ENCODE results near the gene FPR1. TPM values are rescaled to one million over a fixed set of nuclear protein-coding genes. Genes with fewer than 3 reads are reported as not detected.

Gene FPR1
- total and polyA plus RNA-seq, 2 of the 13 experiments (the other 11 are each of a cell fraction or from before 2014, with no cell fraction given), result not detected

- TF ChIP-seq ZHX2 (IDR thresholded peaks at IDR 0.05; ENCODE audit: low read depth), result no peak
- no peak for TF ChIP-seq ZHX2 (CRISPR knock-in tag; IDR thresholded peaks at IDR 0.05; ENCODE audit: borderline replicate concordance)
- TF ChIP-seq THAP11 (CRISPR knock-in tag; IDR thresholded peaks at IDR 0.05), result no peak
- TF ChIP-seq ZNF367 (CRISPR knock-in tag; IDR thresholded peaks at IDR 0.05; ENCODE audit: borderline replicate concordance), result no peak
- TF ChIP-seq ZNF326 (CRISPR knock-in tag; IDR thresholded peaks at IDR 0.05; ENCODE audit: borderline replicate concordance), result no peak
Measured at GRCh38 chr19:51746731-51747130, 4.9 kb downstream of the FPR1 start (continued).

GRCh38 chr19:51743405-51743804 lies 8.3 kb downstream of the FPR1 start:
- no peak overlapping the region for H3K27ac ChIP-seq (ENCODE audit: extremely low read length, insufficient read depth, low read length)
- H3K4me2 ChIP-seq (ENCODE audit: low read depth, low read length), result no peak overlapping the region
- DNase-seq (ENCODE audit: low spot score) (no peak), FAIRE-seq (no peak), ATAC-seq (no peak)
- H3K4me3 ChIP-seq (replicated peaks in 1 of 3; ENCODE audit: insufficient read depth in 1 of 3, low read depth in 2 of 3, low read length in 3 of 3), result no peak overlapping the region
- H3K9me3 ChIP-seq (ENCODE audit: low read length), result no peaks in the 10 kb centered on the region
- ChIA-PET POLR2A (no interaction called here), CTCF (ENCODE audit: low intra/inter-chr PET ratio, low total read pairs) (no interaction called here)
- H2AFZ ChIP-seq (ENCODE audit: low read length), result no peak overlapping the region
- no peaks in the 10 kb centered on the region for H3K4me1 ChIP-seq (ENCODE audit: insufficient read depth, low read length)
- H4K20me1 ChIP-seq (ENCODE audit: insufficient read depth, low read length), result no peaks in the 10 kb centered on the region
- peaks cover 0 to 4% of the 10 kb centered on the region in 2 experiments; a peak in 1 of 5 replicates for H3K27me3 ChIP-seq (ENCODE audit: control insufficient read depth in 1 of 2, insufficient read depth in 2 of 2, low read length in 2 of 2)
- no peak overlapping the region for H3K9ac ChIP-seq (ENCODE audit: insufficient read depth, low read depth, low read length)
- 18% methylated on average over 3 of the region's 3 CpGs for WGBS (ENCODE audit: low lambda C conversion rate)
- in situ Hi-C loops (cut with HindIII; ENCODE audit: extremely low pct_ligation_motif_present, low pct_unique_long_range_greater_than_20kb), result no loop called here
- BruUV-seq (replicated peaks), result no TSS peak
- H3K79me2 ChIP-seq (ENCODE audit: insufficient read depth, low read length), result no peaks in the 10 kb centered on the region
- intact Hi-C loops (cut with micrococcal nuclease; ENCODE audit: unreplicated experiment), result no loop called here
- no peaks in the 10 kb centered on the region for H3K36me3 ChIP-seq (replicated peaks in 1 of 2; ENCODE audit: control insufficient read depth in 1 of 2, insufficient read depth in 2 of 2, low read length in 2 of 2)
- TF ChIP-seq, protein P1, sequence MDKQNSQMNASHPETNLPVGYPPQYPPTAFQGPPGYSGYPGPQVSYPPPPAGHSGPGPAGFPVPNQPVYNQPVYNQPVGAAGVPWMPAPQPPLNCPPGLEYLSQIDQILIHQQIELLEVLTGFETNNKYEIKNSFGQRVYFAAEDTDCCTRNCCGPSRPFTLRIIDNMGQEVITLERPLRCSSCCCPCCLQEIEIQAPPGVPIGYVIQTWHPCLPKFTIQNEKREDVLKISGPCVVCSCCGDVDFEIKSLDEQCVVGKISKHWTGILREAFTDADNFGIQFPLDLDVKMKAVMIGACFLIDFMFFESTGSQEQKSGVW (CRISPR knock-in tag; IDR thresholded peaks at IDR 0.05; ENCODE audit: borderline replicate concordance), result no peak
- no peak for TF ChIP-seq PRDM15 (CRISPR knock-in tag; IDR thresholded peaks at IDR 0.05)
- no peak for TF ChIP-seq EZH2 (conservative IDR thresholded peaks at IDR 0.05; ENCODE audit: low read depth, low read length)
